ENCODE data around the gene ECI1.
"Not testable (repeated sequence)": the region's sequence is repeated elsewhere in the genome, so short reads cannot be mapped to it uniquely, and the experiment has no call there.

Gene ECI1

GRCh38 chr16:2209258-2210008, 42.0 kb downstream of the ECI1 start:
- no peak for DNase-seq

DNA sequence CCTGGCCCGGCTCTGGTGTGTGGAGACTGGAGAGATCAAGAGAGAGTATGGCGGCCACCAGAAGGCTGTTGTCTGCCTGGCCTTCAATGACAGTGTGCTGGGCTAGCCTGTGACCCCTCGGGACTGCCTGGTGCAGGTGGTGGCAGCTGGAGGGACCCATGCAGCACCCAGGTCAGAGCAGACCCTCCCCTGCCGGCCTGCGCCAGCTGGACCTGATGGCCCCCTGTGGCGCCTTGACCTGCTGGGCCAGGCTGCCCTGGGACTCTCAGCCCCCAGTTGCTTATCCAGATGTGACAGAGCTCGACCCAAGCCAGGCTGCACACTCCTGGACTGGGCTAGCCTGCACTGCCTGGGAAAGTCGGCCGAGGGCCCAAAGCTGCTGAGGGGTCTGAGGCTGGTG, 42.6 kb downstream of the ECI1 start:
- no peak for DNase-seq

GRCh38 chr16:2208308-2208707, 43.1 kb downstream of the ECI1 start:
- no peak for DNase-seq

DNA sequence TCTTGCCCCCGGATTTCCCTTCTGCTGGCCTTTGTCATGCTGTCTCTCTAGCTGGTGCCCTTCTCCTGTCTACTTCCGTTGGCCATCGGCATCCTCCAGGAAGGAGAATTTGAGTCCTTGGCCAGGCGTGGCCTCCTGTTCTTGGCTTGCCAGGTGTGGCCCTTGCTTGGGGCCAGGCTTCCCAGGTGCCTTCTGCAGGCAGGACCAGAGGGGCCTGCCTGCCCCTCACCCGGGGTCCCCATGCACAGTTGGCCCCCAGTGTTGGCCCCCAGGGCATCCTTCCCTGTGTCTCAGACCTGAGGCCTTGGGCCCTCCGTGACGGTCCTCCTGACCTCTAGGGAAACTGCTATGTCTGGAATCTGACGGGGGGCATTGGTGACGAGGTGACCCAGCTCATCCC, 43.5 kb downstream of the ECI1 start:
- no peak for DNase-seq

DNA sequence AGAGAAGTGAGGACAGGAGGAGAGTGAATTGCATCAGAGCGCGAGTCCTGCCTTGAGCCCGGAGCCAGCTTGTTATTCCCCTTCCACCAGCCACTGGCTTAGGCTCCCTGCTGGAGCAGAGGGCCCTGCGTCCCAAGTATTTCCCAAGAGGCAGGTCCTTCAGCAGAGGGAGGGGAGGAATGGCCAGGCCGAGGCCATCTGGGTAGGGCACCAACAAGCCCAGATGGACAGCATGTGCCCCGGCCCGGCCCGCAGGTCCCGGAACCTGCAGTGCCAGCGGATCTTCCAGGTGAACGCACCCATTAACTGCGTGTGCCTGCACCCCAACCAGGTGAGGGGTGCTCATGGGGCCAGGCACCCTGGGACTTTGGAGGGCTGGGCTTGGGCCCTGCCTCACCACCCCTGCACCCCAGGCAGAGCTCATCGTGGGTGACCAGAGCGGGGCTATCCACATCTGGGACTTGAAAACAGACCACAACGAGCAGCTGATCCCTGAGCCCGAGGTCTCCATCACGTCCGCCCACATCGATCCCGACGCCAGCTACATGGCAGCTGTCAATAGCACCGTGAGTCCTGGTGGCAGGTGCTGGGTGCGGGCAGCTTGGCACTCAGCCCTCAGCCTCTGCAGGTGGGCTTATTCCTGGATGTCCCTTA, 44.5 kb downstream of the ECI1 start:
- DNase-seq = no peak

- DNase-seq = no peak
Observed at GRCh38 chr16:2206420-2206779, 45.0 kb downstream of the ECI1 start.

DNA sequence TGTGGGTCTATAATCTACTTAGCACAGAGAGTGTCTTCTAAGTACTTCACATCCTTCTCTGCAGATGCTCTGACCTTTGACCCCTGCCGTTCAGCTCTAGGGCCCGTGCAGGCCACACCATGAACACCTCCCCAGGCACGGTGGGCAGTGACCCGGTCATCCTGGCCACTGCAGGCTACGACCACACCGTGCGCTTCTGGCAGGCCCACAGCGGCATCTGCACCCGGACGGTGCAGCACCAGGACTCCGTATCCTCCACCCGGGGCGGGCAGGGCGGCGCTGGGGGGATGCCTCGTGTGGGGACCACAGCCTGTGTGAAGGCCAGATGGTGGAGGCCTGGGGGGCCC, 45.4 kb downstream of the ECI1 start:
- no peak for DNase-seq

DNA sequence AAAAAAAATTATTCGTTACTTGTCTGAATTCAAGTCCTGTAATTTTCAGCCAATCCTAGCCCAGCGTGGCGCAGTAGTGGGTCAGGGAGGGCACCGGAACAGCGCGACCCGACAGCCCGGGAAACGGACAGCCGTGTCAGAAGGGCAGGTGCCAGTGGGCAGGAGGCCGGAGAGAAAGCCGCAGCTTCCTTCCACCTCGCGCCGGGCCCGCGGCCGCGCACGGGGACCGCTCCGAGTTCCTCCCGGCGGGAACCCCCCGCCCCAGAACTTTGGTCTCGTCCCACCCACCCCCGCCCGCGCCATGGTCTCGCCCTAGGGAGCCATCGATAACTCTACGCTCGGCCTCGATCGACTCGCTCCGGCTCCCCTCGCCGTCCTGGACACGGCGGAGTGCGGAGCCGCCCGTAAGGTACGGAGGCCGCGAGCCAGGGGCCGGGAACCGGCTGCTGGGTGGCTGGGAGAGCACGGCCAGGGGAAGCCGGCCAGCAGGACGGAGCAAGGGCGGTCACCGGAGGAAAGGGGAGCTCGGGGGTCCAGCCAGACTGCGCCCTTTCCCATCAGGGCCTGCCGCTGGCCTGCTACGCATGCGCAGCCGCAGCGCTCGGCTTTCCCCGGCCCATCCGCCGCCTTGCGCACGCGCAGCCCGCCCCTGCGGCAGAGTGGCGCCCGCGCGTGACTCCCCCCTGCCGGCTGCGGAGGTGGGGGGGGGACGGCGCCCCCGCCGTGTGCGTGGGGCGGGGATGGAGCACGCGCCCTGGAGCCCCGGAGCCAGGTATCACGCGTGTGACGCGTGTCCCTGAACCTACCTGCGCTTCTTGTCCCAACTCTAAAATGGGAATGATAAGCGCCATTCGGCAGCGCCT, 46.1 kb downstream of the ECI1 start, which contains the start of gene MLST8:
Gene MLST8, plus strand, starts transcription at position 351 of the 863 bp plus-strand sequence. CDS start 632 bp downstream, outside the sequence.
- DNase-seq = peak; percentile 91

- DNase-seq = no peak
Observed at GRCh38 chr16:2204416-2205103, 46.8 kb downstream of the ECI1 start.

- DNase-seq = not testable (repeated sequence)
Observed at GRCh38 chr16:2203119-2203688, 48.2 kb downstream of the ECI1 start.

DNA sequence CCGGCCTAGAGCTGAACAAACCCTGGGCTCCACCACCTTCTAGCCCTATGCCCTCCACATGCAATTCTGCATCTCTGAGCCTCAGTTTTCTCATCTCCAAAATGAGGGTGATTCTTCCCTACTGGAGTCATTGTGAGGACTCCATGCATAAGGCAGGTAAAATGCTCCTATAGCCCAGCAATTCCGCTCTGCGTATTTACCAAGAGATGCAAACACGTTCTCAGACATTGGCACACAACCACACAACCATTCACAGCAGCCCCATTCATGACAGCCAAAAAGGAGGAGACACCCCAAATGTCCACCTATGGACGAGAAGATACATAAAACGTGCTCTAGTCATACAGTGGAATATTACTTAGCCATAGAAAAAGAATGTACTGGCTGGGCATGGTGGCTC, 51.1 kb downstream of the ECI1 start:
- no peak for DNase-seq

DNA sequence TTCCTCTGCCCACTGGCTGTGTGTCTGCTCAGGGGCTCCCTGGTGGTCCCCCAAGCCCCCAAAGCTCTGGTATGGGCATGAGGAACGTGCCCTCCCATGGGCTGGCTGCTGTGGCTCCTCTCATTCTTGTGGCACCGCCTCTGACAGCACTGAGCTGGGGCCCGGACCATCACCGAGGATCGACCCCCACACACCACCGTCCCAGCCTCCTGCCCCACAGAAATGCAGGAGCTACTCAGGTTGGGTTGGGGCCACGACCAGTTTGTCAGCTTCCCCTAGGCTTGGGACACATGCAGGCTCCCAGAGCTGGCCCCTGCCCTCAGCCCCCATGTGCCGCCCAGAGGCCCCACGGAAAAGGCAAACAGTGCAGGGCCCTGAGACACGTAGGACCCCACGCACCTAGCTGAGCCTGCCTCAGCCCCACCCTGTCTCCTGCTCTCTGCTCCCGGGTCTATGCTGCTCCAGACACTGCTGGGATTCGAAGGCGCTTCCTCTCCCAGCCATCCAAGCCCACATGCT, 51.7 kb downstream of the ECI1 start:
- no peak for DNase-seq

DNA sequence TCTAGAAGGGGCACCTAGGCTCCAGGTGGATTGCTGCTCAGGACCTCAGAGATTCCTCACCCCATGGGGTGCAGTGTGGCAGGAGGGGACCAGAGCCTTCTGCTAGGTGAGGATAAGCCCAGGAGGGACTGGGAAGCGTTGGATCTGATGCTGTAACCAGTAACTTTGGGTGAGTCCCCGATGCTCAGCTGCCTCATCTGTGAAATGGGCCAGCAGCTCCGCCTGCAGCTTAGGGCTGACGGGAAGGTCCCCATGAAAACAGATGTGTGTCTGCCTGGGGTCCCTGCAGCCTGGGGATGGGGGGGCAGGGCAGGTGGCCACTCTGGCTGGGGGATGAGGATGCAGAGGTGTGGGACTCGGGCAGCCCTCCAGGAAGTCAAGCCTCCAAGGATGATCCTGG, 52.3 kb downstream of the ECI1 start:
- DNase-seq = no peak

DNA sequence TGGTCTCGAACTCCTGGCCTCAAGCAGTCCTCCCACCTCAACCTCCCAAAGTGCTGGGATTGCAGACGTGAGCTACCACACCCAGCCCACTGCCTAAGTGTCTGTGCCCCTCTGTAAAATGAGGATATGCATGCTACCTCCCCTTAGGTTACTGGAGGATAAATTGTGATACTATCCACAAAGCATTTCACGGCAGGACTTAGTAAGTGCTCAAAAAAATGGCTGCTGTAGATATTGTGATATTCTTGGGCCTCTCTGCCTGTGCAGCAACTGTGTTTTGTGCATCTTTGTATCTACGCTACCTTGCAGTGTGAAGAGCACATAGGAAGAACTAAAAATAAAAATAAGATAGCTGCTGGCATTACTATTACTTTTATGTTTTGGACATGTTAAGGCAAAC, 53.1 kb downstream of the ECI1 start:
- DNase-seq = no peak

DNA sequence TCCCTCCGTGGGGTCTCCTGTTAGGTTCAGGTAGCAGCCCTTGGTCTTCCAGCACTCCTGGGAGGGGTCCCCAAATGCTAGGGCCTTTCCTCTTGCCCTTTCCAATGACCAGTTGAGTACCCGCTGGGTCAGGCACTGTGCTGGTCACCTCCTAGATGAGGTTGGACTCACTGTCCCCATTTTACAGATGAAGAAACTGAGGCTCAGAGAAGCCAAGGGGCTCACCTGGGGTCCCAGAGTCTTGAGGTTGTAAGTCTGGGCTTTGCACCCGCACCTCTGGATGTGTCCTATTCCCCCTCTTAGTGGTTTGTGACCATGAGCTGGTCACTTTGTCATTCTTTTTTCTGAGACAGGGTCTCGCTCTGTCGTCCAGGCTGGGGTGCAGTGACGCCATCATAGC, 53.6 kb downstream of the ECI1 start:
- no peak for DNase-seq

DNA sequence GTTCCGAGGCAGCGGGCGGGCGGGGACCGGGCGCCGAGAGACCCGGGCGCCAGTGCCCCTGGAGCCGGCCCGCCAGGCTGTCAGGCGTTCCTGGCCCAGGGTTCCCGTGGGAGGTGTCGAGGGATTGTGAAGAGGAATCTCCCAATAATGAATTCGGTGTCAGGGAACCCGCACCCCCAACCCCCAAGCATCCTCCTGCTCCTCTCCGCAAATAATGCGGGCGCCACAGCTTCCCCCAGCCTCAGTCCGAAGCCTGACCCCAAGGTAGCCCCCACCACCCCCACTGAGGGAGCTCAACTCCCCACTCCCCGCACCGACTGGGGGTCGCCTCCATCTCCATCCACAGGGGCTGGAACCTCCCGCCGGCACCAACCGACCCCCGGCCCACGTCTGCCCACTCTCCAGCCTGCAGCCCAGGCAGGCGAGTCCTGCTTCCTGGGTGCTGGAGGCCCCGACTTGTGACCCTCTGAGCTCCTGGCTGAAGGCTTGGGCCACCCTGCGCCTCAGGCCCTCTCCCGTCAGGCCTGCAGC, 54.3 kb downstream of the ECI1 start:
- no peak for DNase-seq

DNA sequence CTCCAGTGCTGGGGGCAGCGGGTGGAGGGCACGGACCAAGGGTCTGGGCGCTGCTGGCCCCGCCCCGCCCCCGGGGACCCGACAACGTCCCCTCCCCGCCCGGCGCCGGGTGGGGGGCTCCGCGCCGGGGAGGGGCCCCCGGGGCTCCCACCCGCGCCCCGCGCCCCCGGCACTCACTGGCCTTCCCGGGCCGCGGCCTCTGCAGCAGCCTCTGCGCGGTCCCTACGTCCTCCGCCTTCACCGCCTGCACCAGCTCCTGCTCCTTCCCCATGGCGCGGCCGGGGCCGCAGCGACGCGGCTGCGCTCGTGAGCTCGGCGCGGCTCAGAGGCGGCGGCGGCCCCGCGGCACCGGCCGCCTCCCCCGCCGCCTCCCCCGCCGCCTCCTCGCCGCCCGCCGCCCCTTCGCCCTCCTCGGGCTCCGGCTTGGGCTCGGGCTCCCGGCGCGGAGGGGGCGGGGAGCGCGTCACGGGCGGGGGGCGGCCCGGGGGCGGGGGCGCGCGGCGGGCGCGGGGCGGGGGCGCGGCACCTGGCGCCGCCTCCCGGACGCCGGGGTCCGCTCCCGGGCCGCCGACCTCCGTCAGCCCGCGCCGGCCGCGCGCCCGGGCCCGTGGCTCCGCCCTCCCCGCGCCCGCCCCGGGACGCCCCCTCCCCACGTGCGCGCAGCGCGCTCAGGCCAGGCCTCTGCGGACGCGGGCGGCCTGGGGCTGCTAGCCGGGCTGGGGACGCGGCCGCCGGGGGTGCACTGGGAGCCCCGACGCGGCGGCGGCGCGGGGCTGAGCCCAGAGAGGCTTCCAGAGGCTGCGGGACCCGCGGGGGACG, 55.0 kb downstream of the ECI1 start, which contains the start of gene CASKIN1:
Gene CASKIN1, minus strand, starts transcription at position 444 of the 819 bp plus-strand sequence. Its CDS starts 173 bp downstream, at position 271.
- DNase-seq = no peak

- DNase-seq = no peak
Observed at GRCh38 chr16:2195322-2196161, 55.8 kb downstream of the ECI1 start.

GRCh38 chr16:2194852-2195321, 56.5 kb downstream of the ECI1 start:
- DNase-seq = peak; percentile 46

Measured in activated naive CD4-positive, alpha-beta T cell treated with anti-CD3 and anti-CD28 coated beads, Interleukin-2, amount 50 U/mL, for 16 hours (primary cell).